ENCODE measurements around the gene NCOA1. TPM values are rescaled to one million over a fixed set of nuclear protein-coding genes. Genes with fewer than 3 reads are reported as not detected.

NCOA1 gene
- polyA plus RNA-seq, 1 of the 3 experiments (the other 2 are of a cell fraction), result 10.7 TPM

- POLR2A ChIA-PET, result no interaction called here
These were observed 184.3 kb downstream of the NCOA1 start for GRCh38 chr2:24675338-24675737.

More at GRCh38 chr2:24675338-24675737, 184.3 kb downstream of the NCOA1 start:
- no peak for DNase-seq
- Histone ChIP-seq H3K4me3 (ENCODE audit: low read depth in 2 of 2, low read length in 1 of 2) (no peak overlapping the region), H3K27ac (ENCODE audit: low read depth in 2 of 2, low read length in 1 of 2) (no peak overlapping the region), H3K9ac (no peak overlapping the region), H2AFZ (ENCODE audit: low read depth) (no peak overlapping the region), H3K36me3 (replicated peaks in 1 of 2; ENCODE audit: control insufficient read depth in 1 of 2, insufficient read depth in 2 of 2, low read length in 1 of 2) (peaks cover 3 to 12% of the 10 kb centered on the region in 2 experiments), H3K27me3 (ENCODE audit: insufficient read depth) (no peaks in the 10 kb centered on the region), H4K20me1 (ENCODE audit: insufficient read depth) (no peaks in the 10 kb centered on the region), H3K9me3 (no peaks in the 10 kb centered on the region), H3K9me2 (no peaks in the 10 kb centered on the region), H3K4me2 (no peak overlapping the region), H3F3A (replicated peaks; ENCODE audit: insufficient read depth) (peaks cover 9% of the 10 kb centered on the region), H3K4me1 (ENCODE audit: control insufficient read depth in 1 of 2, insufficient read depth in 2 of 2, low read depth in 1 of 2, low read length in 1 of 2) (no peaks in the 10 kb centered on the region; a peak in 1 of 4 replicates), H3K79me2 (ENCODE audit: insufficient read depth) (no peaks in the 10 kb centered on the region)
- WGBS (ENCODE audit: low lambda C conversion rate), result 92% methylated on average over 7 of the region's 7 CpGs
- TF ChIP-seq RFX5 (IDR thresholded peaks at IDR 0.05; ENCODE audit: low read length), result no peak
- no peak for TF ChIP-seq REST (IDR thresholded peaks at IDR 0.05; ENCODE audit: low read depth, low read length)
- no peak for TF ChIP-seq ZBTB33 (IDR thresholded peaks at IDR 0.05; ENCODE audit: borderline replicate concordance, low read depth)
- CTCF ChIA-PET, result interaction anchor here (1.0 to 2.7 kb wide), 4 partner anchors 11 to 23 kb away, joined by 3 to 7 read pairs (median 4); no protein-coding TSS in a partner anchor
